GM12878 (cell line): Measurements from ENCODE around the gene TSPAN10. TPM values are rescaled to one million over a fixed set of nuclear protein-coding genes. Genes with fewer than 3 reads are reported as not detected.

Source experiments
- CUX1 ChIP-seq: IDR thresholded peaks from 2 replicates; pipeline ENCODE4 v1.6.1; 2012; ENCODE audit warnings: improper control_type of control experiment, low read depth, low read length; ENCODE audit not compliant: insufficient replicate concordance
- FOS ChIP-seq: IDR thresholded peaks from 3 replicates; pipeline ENCODE4 v1.6.1; 2011; ENCODE audit warnings: borderline replicate concordance; ENCODE audit not compliant: insufficient read length; ENCODE audit errors: extremely low read depth
- HDAC2 ChIP-seq: fragments of 200-600 bp; sonication (generic); IDR thresholded peaks from 2 replicates; pipeline ENCODE4 v1.6.1; 2017
- HDAC6 ChIP-seq: fragments of 200-600 bp; sonication (generic); IDR thresholded peaks from one replicate; pipeline ENCODE4 v1.8.0; 2017; ENCODE audit warnings: antibody characterized with exemption; ENCODE audit not compliant: unreplicated experiment
- IKZF1 ChIP-seq: fragments of 450-650 bp; conservative IDR thresholded peaks from 2 replicates; pipeline ENCODE4 v1.6.1; 2017; ENCODE audit warnings: antibody characterized with exemption, mild to moderate bottlenecking
- IRF3 ChIP-seq: fragments of 450-650 bp; IDR thresholded peaks from 2 replicates; pipeline ENCODE4 v1.6.1; 2014; ENCODE audit warnings: mild to moderate bottlenecking
- IRF4 ChIP-seq: IDR thresholded peaks from 2 replicates; pipeline ENCODE4 v1.6.1; 2011; ENCODE audit warnings: low read depth, low read length
- KAT2A ChIP-seq: conservative IDR thresholded peaks from 2 replicates; pipeline ENCODE4 v1.6.1; 2011; ENCODE audit warnings: low read depth, low read length; ENCODE audit not compliant: control insufficient read depth
- KLF5 ChIP-seq: fragments of 450-650 bp; IDR thresholded peaks from 2 replicates; pipeline ENCODE4 v1.6.1; 2014; ENCODE audit warnings: mild to moderate bottlenecking; ENCODE audit not compliant: partially characterized antibody
- LARP7 ChIP-seq: fragments of 450-650 bp; IDR thresholded peaks from 2 replicates; pipeline ENCODE4 v1.6.1; 2017; ENCODE audit warnings: mild to moderate bottlenecking
- NBN ChIP-seq: fragments of 450-650 bp; IDR thresholded peaks from 2 replicates; pipeline ENCODE4 v1.6.1; 2016
- NFYB ChIP-seq: IDR thresholded peaks from 2 replicates; pipeline ENCODE4 v1.6.1; 2011; ENCODE audit warnings: low read depth, mild to moderate bottlenecking, low read length, improper control_type of control experiment, moderate library complexity; ENCODE audit not compliant: insufficient read depth
- NR2C2 ChIP-seq: IDR thresholded peaks from 2 replicates; pipeline ENCODE4 v1.6.1; 2011; ENCODE audit warnings: borderline replicate concordance, low read depth; ENCODE audit not compliant: control insufficient read depth, insufficient read length
- NRF1 ChIP-seq: conservative IDR thresholded peaks from 2 replicates; pipeline ENCODE4 v1.6.1; 2011; ENCODE audit warnings: mild to moderate bottlenecking, low read depth, low read length, improper control_type of control experiment
- PAX5 ChIP-seq: IDR thresholded peaks from 2 replicates; pipeline ENCODE4 v1.6.1; 2011; ENCODE audit warnings: low read depth, low read length, borderline replicate concordance
- RAD51 ChIP-seq: fragments of 450-650 bp; IDR thresholded peaks from 2 replicates; pipeline ENCODE4 v1.6.1; 2016; ENCODE audit warnings: moderate library complexity, mild to moderate bottlenecking, inconsistent platforms
- RFX5 ChIP-seq: IDR thresholded peaks from 2 replicates; pipeline ENCODE4 v1.6.1; 2011; ENCODE audit warnings: low read depth, low read length, improper control_type of control experiment
- SPI1 ChIP-seq: IDR thresholded peaks from 2 replicates; pipeline ENCODE4 v1.6.1; 2011; ENCODE audit warnings: low read depth, mild to moderate bottlenecking, low read length, moderate library complexity, borderline replicate concordance; ENCODE audit not compliant: insufficient read depth
- TARDBP ChIP-seq: IDR thresholded peaks from 2 replicates; pipeline ENCODE4 v1.6.1; 2016; ENCODE audit warnings: borderline replicate concordance
- TCF7 ChIP-seq: IDR thresholded peaks from 2 replicates; pipeline ENCODE4 v1.6.1; 2014; ENCODE audit warnings: antibody characterized with exemption, borderline replicate concordance
- ZBTB40 ChIP-seq: fragments of 450-650 bp; IDR thresholded peaks from 2 replicates; pipeline ENCODE4 v1.6.1; 2016; ENCODE audit warnings: mild to moderate bottlenecking, moderate library complexity, borderline replicate concordance
- polyA plus RNA-seq, 11 experiments: library from polyadenylated mRNA; depleted of rRNA in 4 of 11; unstranded in 6 of 11; stranded (reverse) in 5 of 11; fragments of >200 nt; fragmentation: Nextera tagmentation in 4 of 11; fragmentation: Illumina TruSeq in 1 of 11; extraction: Ambion mirVana in 4 of 11; extraction: Trizol in 1 of 11; gene quantifications; 1 replicate in 1 of 11; 2 replicates in 10 of 11; pipeline versions ENCODE4 v1.2.1 to v1.2.3, GENCODE V29; 2011 to 2016; ENCODE audit warnings: inconsistent platforms in 2 of 11, missing spikeins in 2 of 11, low read depth in 1 of 11
- total RNA-seq, 4 experiments: library from RNA; depleted of rRNA in 3 of 4; stranded (reverse); fragments of >200 nt in 3 of 4; fragmentation: Illumina TruSeq in 1 of 4; extraction: Trizol in 1 of 4; gene quantifications; 2 replicates each; pipeline versions ENCODE4 v1.2.1 to v1.2.3, GENCODE V29; 2013 to 2021

The TSPAN10 gene
- total and polyA plus RNA-seq, 10 of the 15 experiments (the other 5 are each of a cell fraction or from before 2014, with no cell fraction given): 0.13 to 0.82 (median 0.43) TPM

GRCh38 chr17:81683584-81684441 lies 46.8 kb downstream of the TSPAN10 start, which contains the start of the genes ARL16 and HGS (continued):
- no peak for TF ChIP-seq PAX5
- TF ChIP-seq LARP7: peak; percentile 97
- no peak for TF ChIP-seq IRF4
- peak; percentile 67 for TF ChIP-seq NRF1
- no peak for TF ChIP-seq RAD51
- no peak for TF ChIP-seq KAT2A
- TF ChIP-seq HDAC6: no peak
- peak; percentile 91 for TF ChIP-seq IRF3
- peak; percentile 70; the same call in 1 of the 2 replicates for TF ChIP-seq NBN
- TF ChIP-seq CUX1: no peak
- TF ChIP-seq ZBTB40: peak; percentile 90
- TF ChIP-seq SPI1: peak; percentile 68
- TF ChIP-seq IKZF1: peak; percentile 85
- no peak for TF ChIP-seq NR2C2
- TF ChIP-seq NFYB: peak; percentile 96
- TF ChIP-seq TCF7: no peak
- TF ChIP-seq TARDBP: peak; percentile 85; the same call in 1 of the 2 replicates
- 0 out of 2 replicates have a peak, but pooled peaks have one; percentile 22 for TF ChIP-seq RFX5
- peak; percentile 89 for TF ChIP-seq FOS
- TF ChIP-seq HDAC2: no peak
- no peak for TF ChIP-seq KLF5
